GM18870 (cell line): ENCODE results near the gene PGRMC2.

Experiments
- ATAC-seq: cut with Tn5 transposase; IDR thresholded peaks from one replicate; pipeline ENCODE4 v1.9.1; 2021; ENCODE audit warnings: moderate library complexity; ENCODE audit not compliant: unreplicated experiment

Gene PGRMC2

GRCh38 chr4:128299848-128300247, 12.2 kb upstream of the PGRMC2 start:
- ATAC-seq, result no peak

- no peak for ATAC-seq
Observed at GRCh38 chr4:128298852-128299251, 11.2 kb upstream of the PGRMC2 start.

GRCh38 chr4:128298146-128298758, 10.6 kb upstream of the PGRMC2 start:
- no peak for ATAC-seq

GRCh38 chr4:128295255-128295654, 7.6 kb upstream of the PGRMC2 start:
- no peak for ATAC-seq

- ATAC-seq, result no peak
Observed at GRCh38 chr4:128294464-128294863, 6.9 kb upstream of the PGRMC2 start.

GRCh38 chr4:128292349-128292748, 4.7 kb upstream of the PGRMC2 start:
- no peak for ATAC-seq

- ATAC-seq, result no peak
Observed at GRCh38 chr4:128291096-128291495, 3.5 kb upstream of the PGRMC2 start.

GRCh38 chr4:128290526-128290925, 2.9 kb upstream of the PGRMC2 start:
- ATAC-seq, result no peak

- no peak for ATAC-seq
Observed at GRCh38 chr4:128289523-128290158, 2.0 kb upstream of the PGRMC2 start.

GRCh38 chr4:128288689-128289106, 1.1 kb upstream of the PGRMC2 start:
- ATAC-seq, result peak; percentile 9

GRCh38 chr4:128287871-128288688, 467 bp upstream of the PGRMC2 start:
- peak; percentile 86 for ATAC-seq

- peak; percentile 33 for ATAC-seq
Observed at GRCh38 chr4:128286474-128287058, 1.0 kb downstream of the PGRMC2 start.

- no peak for ATAC-seq
Observed at GRCh38 chr4:128285085-128285997, 2.3 kb downstream of the PGRMC2 start.

- ATAC-seq, result no peak
Observed at GRCh38 chr4:128284317-128284716, 3.3 kb downstream of the PGRMC2 start.

GRCh38 chr4:128283071-128283470, 4.5 kb downstream of the PGRMC2 start:
- no peak for ATAC-seq

- no peak for ATAC-seq
Observed at GRCh38 chr4:128282516-128282915, 5.1 kb downstream of the PGRMC2 start.

GRCh38 chr4:128281354-128281753, 6.3 kb downstream of the PGRMC2 start:
- ATAC-seq, result no peak

- no peak for ATAC-seq
Observed at GRCh38 chr4:128279624-128280225, 7.9 kb downstream of the PGRMC2 start.

GRCh38 chr4:128277856-128278255, 9.8 kb downstream of the PGRMC2 start:
- no peak for ATAC-seq

- ATAC-seq, result no peak
Observed at GRCh38 chr4:128275346-128275745, 12.3 kb downstream of the PGRMC2 start.
